HG03039 (cell line): ENCODE data around the gene ANKRD2.
"Not testable (repeated sequence)": the region's sequence is repeated elsewhere in the genome, so short reads cannot be mapped to it uniquely, and the experiment has no call there.

Experiments used
- ATAC-seq: cut with Tn5 transposase; IDR thresholded peaks from one replicate; pipeline ENCODE4 v1.9.1; 2021; ENCODE audit warnings: mild to moderate bottlenecking, moderate library complexity; ENCODE audit not compliant: unreplicated experiment

ANKRD2 gene

DNA sequence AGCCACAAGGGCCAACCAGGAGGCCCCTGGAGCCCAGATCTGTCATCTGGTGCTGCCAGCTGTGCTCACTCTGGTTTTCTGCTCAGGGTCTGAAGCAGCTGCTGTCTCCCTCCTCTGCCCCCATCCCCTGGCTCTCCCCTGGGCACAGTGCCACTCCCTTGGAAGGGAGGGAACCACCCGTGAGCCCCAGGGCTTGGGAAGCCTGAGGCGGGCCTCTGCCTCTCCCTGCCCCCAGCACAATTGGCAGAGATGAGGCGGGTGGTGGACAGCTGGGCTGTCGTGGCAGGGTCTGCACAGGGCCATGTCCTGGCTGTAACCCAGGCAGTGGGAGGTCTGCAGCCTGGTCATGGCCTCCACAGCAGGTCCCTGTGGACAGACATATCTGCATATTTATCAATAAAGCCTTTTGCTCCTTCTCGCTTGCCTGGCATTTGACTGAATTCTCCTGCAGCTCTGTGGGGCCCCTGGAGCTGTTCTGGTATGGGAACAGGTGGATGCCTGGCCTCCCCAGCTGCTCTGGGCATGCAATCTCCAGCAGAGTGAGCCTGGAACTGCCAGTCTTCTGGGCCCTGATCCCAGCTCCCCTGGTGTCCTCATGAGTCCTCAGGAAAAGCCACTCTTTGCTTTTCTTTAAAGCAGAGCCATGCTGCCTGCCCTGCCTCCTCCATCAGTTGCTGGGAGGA, 1.6 kb upstream of the ANKRD2 start:
- no peak for ATAC-seq

DNA sequence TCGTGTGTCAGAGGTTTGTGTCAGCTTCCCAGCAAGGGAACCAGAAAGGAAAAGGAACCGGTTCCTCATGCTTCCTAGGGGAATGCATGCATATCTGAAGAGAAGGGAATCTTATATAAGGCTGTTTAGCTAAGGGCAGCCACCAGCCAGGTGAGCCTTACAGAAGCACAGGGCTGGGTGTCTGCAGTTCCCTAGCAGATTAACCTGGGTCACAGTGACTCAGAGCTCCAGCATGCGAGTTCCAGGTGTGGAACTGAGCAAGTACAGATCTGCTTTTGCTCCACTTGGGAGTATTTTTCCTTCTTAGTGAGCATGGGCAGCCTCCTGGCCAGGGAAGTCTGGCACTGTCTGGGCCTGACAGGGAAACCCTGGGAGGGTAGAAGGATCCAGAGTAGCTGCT, 957 bp upstream of the ANKRD2 start:
- ATAC-seq, result no peak

DNA sequence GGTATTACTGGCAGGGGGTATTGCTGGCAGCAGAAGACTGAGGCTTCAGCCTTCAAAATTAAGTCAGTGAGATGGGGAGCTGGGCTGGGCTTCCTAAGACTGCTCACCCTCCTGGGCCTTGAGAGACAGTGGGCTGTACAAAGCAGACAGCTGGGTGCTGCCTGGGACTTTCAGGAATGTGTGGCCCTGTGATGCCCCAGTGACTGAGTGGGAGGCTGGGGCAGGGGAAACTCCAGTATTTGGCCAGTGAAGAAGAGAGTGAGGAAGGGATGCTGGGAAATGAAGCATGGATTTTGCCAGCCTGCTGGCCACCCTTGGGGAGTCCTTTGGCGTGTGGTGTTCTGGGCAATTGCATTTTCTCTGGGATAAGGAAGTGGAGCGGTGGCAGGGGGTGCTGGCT, 442 bp downstream of the ANKRD2 start:
- ATAC-seq, result no peak

GRCh38 chr10:97573672-97574071, 1.1 kb downstream of the ANKRD2 start:
- no peak for ATAC-seq

- ATAC-seq, result no peak
Observed at GRCh38 chr10:97574374-97575126, 2.0 kb downstream of the ANKRD2 start.

- ATAC-seq, result no peak
Observed at GRCh38 chr10:97575127-97575668, 2.6 kb downstream of the ANKRD2 start.

- not testable (repeated sequence) for ATAC-seq
Observed at GRCh38 chr10:97576487-97576886, 3.9 kb downstream of the ANKRD2 start.

- no peak for ATAC-seq
Observed at GRCh38 chr10:97577701-97578100, 5.1 kb downstream of the ANKRD2 start.

- no peak for ATAC-seq
Observed at GRCh38 chr10:97578171-97578844, 5.7 kb downstream of the ANKRD2 start.

DNA sequence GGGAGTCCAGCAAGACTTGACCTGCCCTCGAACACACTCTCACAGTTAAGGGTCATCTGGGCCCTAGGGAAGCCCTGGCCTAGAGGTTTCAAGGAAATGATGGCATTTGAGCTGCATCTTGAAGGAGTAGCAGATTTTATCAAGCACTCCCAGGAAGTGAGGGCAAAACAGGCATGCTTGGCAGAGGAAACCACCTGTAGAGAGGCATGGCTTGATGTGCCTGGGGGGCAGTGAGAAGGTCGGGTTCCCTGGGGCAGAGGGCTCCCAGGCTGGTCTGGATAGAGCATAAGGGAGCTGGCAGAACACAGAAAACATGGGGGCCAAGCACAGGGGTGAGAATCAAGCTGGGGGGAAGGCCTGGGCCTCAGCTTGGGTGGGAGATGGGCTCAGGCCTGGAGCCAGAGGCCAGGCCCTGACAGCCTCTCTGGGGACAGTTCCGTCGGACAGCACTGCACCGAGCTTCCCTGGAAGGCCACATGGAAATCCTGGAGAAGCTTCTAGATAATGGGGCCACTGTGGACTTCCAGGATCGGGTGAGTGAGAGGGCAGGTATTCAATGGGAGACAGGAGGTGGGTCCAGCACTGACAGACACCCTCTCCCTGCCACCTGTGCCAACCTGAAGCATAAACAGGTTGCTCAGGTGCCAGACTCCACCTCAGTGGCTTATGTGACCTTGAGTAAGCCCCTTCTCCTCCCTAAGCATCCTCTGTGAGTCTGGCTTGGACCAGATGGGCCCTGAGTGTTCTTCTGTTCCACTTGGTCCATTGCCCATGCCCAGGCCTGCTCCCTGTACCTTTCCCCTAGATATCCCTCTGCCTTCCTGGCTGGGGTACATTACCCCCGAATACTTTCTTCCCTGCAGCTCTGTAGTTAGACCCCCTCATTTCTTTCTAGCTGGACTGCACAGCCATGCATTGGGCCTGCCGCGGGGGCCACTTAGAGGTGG, 8.1 kb downstream of the ANKRD2 start:
- no peak for ATAC-seq

DNA sequence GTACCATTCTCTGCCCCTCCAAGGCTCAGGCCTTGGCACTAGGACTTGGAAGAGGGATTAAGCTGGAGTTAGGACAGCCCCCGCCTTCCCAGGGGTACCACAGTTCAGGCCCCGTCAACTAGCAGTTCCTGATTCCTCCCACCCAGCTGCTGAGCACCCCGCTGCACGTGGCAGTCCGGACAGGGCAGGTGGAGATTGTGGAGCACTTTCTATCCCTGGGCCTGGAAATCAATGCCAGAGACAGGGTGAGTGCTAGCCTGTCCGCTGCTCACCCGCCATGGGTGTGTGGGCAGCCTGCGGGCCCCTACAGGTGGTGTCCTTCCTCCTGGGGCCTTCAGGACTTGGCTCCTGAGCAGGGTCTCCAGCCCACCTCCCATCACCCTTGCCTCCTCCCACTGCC, 9.6 kb downstream of the ANKRD2 start:
- no peak for ATAC-seq

DNA sequence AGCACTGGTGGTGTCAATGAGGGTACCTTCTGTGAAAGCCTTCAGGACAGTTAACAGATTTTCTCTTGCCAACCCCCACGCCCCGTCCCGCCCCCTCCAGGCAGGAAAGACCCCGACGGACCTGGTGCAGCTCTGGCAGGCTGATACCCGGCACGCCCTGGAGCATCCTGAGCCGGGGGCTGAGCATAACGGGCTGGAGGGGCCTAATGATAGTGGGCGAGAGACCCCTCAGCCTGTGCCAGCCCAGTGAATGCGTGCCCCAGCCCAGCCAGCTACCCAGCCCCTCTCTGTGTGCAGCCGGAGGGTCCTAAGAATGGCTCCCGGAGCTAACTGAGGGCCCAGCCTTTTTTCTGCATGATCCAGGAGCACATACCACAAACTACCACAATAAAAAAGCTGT, 10.9 kb downstream of the ANKRD2 start:
- ATAC-seq, result no peak

DNA sequence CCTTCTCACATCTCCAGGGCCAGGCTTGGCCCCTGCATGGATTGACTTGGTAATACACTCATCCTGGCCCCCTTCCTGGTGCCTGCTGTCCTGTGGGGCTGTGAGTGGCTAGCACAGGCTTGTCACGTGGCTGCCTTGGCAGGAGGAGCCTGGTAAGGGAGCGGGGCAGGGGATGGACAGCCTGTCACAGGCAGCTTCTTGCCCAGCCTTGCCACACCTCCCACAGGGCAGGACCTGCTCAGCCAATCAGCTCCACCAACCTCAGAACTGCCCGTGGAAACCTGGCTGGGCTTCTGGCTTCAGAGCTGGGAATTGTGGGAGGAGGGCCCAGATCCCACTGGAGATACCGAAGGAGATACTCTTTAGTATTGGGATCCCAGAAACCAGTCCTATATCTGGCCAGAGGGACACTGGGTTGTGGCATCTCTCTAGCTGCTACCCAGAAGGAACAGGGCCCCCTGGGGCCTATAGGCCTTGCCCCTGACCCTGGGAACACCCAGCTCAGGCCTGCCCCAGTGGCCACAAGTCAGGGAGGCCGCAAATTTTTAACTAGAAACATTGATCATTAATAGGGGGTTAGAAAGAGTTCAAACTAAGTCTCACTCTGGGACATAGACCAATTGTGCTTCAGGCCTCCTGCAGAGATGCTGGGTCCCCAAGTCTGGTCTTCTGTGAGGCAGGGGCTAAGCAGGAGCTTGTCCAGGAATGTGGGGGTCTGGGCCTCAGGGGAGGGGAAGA, 11.7 kb downstream of the ANKRD2 start, which contains the start of gene HOGA1:
Gene HOGA1 (plus strand): TSS at position 330 of the 738 bp plus-strand sequence. CDS start 315 bp downstream, at position 645.
- no peak for ATAC-seq

- no peak for ATAC-seq
Observed at GRCh38 chr10:97584798-97585438, 12.3 kb downstream of the ANKRD2 start.

DNA sequence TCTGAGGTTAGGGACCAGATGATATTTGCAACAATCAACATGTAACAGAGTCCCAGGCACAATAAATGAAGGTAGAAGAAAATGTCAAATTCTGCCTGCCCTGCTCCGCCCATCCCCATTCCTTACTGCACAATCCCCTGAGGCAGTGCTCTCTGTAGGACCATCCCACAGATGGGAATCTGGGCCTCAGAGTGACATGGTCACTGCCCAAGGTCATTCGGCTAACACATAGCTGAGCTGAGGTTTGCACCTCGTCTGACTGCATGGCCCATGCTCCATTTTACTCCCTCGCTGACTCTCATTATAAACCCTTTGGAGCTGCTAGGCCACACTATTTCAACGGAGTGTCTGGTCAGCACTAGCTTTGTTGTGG, 12.8 kb downstream of the ANKRD2 start:
- ATAC-seq, result no peak

- ATAC-seq, result no peak
Observed at GRCh38 chr10:97587183-97587582, 14.6 kb downstream of the ANKRD2 start.

DNA sequence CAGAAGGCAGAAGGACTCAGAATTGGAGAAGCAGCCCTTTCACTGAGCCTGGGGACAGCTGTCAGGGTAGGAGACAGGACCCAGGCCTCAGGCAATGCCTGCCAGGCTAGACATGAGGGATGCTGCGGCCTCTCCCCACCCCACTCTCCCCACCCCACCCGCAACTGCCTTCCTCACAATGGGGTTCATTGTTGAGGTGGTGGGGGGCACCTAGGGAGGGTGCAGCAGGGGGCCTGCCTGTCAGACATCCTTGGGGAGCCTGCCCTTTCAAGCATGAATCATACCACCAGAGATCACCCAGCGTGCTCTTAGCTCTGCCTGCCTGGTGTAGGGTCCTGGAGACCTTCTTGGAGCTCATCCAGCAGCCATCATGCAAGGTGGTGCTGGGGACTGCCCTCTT, 16.9 kb downstream of the ANKRD2 start, which contains the start of gene C10orf62:
Gene C10orf62 (plus strand): TSS at position 243 of the 400 bp plus-strand sequence. CDS start 177 bp downstream, outside the sequence.
- no peak for ATAC-seq

- ATAC-seq, result no peak
Observed at GRCh38 chr10:97590082-97590747, 17.6 kb downstream of the ANKRD2 start.
